Gastroesophageal sphincter (tissue), 4 donors: Measurements from ENCODE around the gene FDXACB1. TPM values are rescaled to one million over a fixed set of nuclear protein-coding genes. Genes with fewer than 3 reads are reported as not detected.
A peak's percentile ranks its signal among the peaks of the same experiment; 100 is the strongest.

Source experiments
- ATAC-seq: fragments of 150-250 bp; one replicate; pipeline ENCODE4 v1.9.1; 2016; ENCODE audit warnings: mild to moderate bottlenecking, moderate library complexity
- H3K27ac ChIP-seq, 4 donors: fragments of 200-600 bp; sonication (generic) in 3 of 4; 1 replicate in 3 of 4; 2 replicates in 1 of 4; pipeline ENCODE4 v1.5.1; 2016 to 2019
- H3K27me3 ChIP-seq: fragments of 200-600 bp; sonication (generic); one replicate; pipeline ENCODE4 v1.5.1; 2019
- H3K36me3 ChIP-seq, 2 donors: fragments of 200-600 bp; sonication (generic); one replicate each; pipeline ENCODE4 v1.5.1; 2019; ENCODE audit warnings: control low read depth in 1 of 2
- H3K4me1 ChIP-seq, 3 donors: fragments of 200-600 bp; sonication (generic); 1 replicate in 2 of 3; 2 replicates in 1 of 3; pipeline ENCODE4 v1.5.1; 2016 to 2019; ENCODE audit warnings: control low read depth in 2 of 3
- H3K4me3 ChIP-seq, 2 donors: fragments of 200-600 bp; sonication (generic); one replicate each; pipeline ENCODE4 v1.5.1; 2019; ENCODE audit warnings: mild to moderate bottlenecking in 1 of 2, moderate library complexity in 1 of 2
- H3K9me3 ChIP-seq, 3 donors: fragments of 200-600 bp; sonication (generic); one replicate each; pipeline ENCODE4 v1.5.1; 2017 to 2019; ENCODE audit warnings: control low read depth in 2 of 3
- EP300 ChIP-seq: sonication (generic); formaldehyde crosslinking; IDR thresholded peaks from one replicate; pipeline ENCODE4 v1.6.1; 2017; ENCODE audit warnings: antibody characterized with exemption, mild to moderate bottlenecking
- POLR2A ChIP-seq, 2 donors: fragments of 450-650 bp; IDR thresholded peaks; one replicate each; pipeline ENCODE4 v1.6.1; 2017; ENCODE audit warnings: antibody characterized with exemption in 2 of 2, mild to moderate bottlenecking in 2 of 2, moderate library complexity in 1 of 2
- POLR2AphosphoS5 ChIP-seq: sonication (generic); formaldehyde crosslinking; IDR thresholded peaks from one replicate; pipeline ENCODE4 v1.6.1; 2017; ENCODE audit warnings: antibody characterized with exemption
- WGBS, 2 donors: methylation state at CpG; one replicate each; pipeline ENCODE4 v1.1.5; 2018; ENCODE audit warnings: low coverage in 1 of 2; 5-methylcytosine and 5-hydroxymethylcytosine counted together
- total RNA-seq, 4 donors: library from RNA; depleted of rRNA; stranded (reverse); fragments of >200 nt; gene quantifications; one replicate each; pipeline ENCODE4 v1.1.0, GENCODE V29; 2016
- TF ChIP-seq, protein P1 (sequence below), 4 experiments: fragments of 200-600 bp in 2 of 4; fragments of 450-650 bp in 2 of 4; sonication (generic) in 1 of 4; IDR thresholded peaks; one replicate each; pipeline ENCODE4 v1.5.1; 2017 to 2019; ENCODE audit warnings: antibody characterized with exemption in 4 of 4, mild to moderate bottlenecking in 2 of 4, moderate library complexity in 2 of 4

FDXACB1 gene
- total RNA-seq, 4 donors from 2014 or later: 0.16 to 1.1 (median 0.99) TPM

DNA sequence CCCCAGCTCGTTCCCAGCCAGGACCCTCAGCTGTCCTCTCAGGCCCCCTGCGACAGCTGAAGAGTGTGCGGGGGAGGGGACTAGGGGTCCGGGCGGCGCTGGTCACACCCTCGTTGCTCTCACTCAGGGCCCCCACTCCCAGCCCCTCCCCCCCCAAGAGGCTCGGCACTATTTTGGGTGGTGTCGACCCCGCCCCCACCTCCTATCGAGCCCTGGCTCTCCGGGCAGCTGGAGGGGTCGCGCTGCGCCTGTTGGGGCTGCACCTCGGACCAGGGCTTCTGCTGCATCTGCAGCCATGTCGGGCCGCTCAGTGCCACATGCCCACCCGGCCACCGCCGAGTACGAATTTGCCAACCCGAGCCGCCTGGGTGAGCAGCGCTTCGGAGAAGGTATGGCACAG is 33.6 kb upstream of the FDXACB1 start, which contains the start of gene HSPB2:
Gene HSPB2, plus strand, starts transcription at position 200 of the 400 bp plus-strand sequence. Its CDS starts 96 bp downstream, at position 296.
- Histone ChIP-seq H3K4me3 (peak within 1 kb of the TSS; percentile 75 to 80), H3K4me1 (peaks cover 0 to 68% (median 0%) of the 10 kb centered on the region in 3 donors), H3K27me3 (no peaks in the 10 kb centered on the region), H3K9me3 (no peaks in the 10 kb centered on the region), H3K27ac (peak within 1 kb of the TSS; percentile 98 to 100 (median 100)), H3K36me3 (peaks cover 0 to 28% of the 10 kb centered on the region in 2 donors)
- no peak for ATAC-seq
- WGBS, 2 donors: 0% methylated on average over 4 of the region's 26 CpGs; no CpG with 5 or more reads in 1 of the 2 donors
- TF ChIP-seq POLR2AphosphoS5: no peak
- TF ChIP-seq, protein P1, sequence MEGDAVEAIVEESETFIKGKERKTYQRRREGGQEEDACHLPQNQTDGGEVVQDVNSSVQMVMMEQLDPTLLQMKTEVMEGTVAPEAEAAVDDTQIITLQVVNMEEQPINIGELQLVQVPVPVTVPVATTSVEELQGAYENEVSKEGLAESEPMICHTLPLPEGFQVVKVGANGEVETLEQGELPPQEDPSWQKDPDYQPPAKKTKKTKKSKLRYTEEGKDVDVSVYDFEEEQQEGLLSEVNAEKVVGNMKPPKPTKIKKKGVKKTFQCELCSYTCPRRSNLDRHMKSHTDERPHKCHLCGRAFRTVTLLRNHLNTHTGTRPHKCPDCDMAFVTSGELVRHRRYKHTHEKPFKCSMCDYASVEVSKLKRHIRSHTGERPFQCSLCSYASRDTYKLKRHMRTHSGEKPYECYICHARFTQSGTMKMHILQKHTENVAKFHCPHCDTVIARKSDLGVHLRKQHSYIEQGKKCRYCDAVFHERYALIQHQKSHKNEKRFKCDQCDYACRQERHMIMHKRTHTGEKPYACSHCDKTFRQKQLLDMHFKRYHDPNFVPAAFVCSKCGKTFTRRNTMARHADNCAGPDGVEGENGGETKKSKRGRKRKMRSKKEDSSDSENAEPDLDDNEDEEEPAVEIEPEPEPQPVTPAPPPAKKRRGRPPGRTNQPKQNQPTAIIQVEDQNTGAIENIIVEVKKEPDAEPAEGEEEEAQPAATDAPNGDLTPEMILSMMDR (IDR thresholded peaks at IDR 0.05): no peak
- no peak for TF ChIP-seq EP300
- no peak for TF ChIP-seq POLR2A (IDR thresholded peaks at IDR 0.05)

DNA sequence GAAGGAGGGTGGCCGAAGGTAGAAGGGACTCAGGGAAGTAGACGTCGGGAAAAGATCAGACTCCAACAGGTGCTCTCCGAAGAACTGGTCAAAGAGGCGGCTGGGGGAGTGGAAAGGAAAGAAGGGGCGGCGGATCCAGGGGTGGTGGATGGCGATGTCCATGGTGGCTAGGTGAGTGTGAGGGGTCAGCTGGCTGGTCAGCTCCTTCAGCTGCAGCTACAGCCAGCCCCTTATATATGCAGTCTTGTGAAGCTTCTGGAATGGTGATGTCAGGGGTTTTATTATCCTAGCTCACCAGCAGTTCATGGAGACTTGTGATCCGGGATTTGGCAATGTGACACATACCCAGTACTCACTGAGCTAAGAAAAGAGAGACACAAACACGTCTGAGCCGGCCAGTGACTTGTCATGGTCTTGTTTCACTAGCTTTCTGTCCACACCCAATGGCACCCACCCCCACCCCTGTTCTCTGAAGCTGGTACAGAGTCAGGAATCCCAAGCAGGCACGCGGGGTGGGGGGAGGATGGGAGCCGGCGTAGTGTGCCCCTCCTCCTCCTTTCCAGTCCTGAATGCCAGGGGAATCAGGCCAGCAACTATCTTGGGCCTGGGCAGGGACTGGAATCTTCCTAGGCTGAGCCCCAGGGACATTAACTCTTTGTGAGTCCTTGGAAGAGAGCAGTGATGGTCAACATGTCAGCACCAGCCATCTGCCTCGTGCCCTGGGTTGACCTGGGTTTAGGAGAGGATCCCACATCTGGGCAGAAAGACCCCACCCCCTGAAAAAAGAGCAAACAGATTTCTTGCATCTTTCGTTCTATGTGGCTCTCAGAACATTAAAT is 32.8 kb upstream of the FDXACB1 start, which contains the start of gene CRYAB:
Gene CRYAB, minus strand, starts transcription at position 208 of the 839 bp plus-strand sequence. Its CDS starts 46 bp downstream, at position 162.
- Histone ChIP-seq H3K4me1 (peaks cover 0 to 64% (median 0%) of the 10 kb centered on the region in 3 donors), H3K36me3 (peaks cover 0 to 30% of the 10 kb centered on the region in 2 donors), H3K4me3 (peak within 1 kb of the TSS; percentile 75 to 80), H3K27me3 (no peaks in the 10 kb centered on the region), H3K27ac (peak within 1 kb of the TSS; percentile 98 to 100 (median 100)), H3K9me3 (no peaks in the 10 kb centered on the region)
- WGBS, 2 donors: 7 to 31% methylated on average over 4 to 9 of the region's 17 CpGs
- TF ChIP-seq POLR2AphosphoS5: peak; percentile 96
- peak; percentile 69 to 75 for TF ChIP-seq POLR2A (IDR thresholded peaks at IDR 0.05)
- TF ChIP-seq EP300: no peak
- TF ChIP-seq, protein P1 (IDR thresholded peaks at IDR 0.05): no peak
- peak; percentile 92 for ATAC-seq

DNA sequence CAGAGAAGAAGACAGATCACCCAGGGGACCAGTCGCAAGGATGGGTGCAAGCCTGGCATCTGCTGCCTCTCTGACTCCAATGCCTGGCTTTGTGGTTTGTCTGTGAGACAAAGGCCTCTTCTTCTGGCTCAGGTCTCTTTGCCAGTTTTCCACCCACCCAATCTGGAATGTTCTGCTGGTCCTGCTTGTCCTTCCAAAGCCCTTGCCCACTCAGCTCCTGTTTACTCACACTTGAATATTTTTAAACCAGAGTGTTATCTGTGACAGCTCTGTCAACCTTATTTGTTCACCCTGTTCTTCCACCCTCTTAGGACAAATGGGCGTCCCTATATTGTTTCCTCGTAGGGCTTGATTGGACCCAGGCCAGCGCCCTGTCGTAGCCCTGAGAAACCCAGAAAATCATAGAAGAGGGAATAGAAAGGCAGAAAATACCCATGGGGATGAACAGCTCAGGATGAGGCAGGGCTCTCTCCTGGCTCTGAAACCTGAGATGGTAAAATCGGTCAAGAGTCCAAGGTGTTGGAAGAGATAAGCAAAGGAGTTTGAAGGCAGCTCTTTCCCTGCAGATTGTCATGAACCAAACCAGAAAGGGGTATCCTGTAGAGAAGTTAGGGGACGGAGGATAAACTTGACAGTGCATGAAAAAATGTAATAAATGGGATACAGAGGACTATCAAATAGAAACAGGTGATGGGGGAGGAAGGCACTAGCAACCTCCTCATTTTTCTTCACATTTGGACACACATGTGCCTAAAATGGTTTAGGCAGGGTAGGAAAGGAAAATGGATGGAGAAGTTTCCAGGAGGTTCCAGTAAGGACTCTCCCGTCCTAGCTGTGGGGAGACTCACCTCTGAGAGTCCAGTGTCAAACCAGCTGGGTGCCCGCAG is 32.0 kb upstream of the FDXACB1 start:
- no peak for ATAC-seq
- Histone ChIP-seq H3K4me3 (peak overlapping the region; percentile 75 to 80), H3K9me3 (no peaks in the 10 kb centered on the region), H3K27ac (peak overlapping the region; percentile 98 to 100 (median 100)), H3K27me3 (no peaks in the 10 kb centered on the region), H3K36me3 (peaks cover 0 to 30% of the 10 kb centered on the region in 2 donors), H3K4me1 (peaks cover 0 to 57% (median 0%) of the 10 kb centered on the region in 3 donors)
- peak; percentile 55 for TF ChIP-seq POLR2AphosphoS5
- TF ChIP-seq, protein P1 (IDR thresholded peaks at IDR 0.05): no peak
- peak in 1 of 2 donors; percentile 22 for TF ChIP-seq POLR2A (IDR thresholded peaks at IDR 0.05)
- TF ChIP-seq EP300: no peak
- WGBS, 2 donors: 20 to 22% methylated on average over 3 to 8 of the region's 9 CpGs

GRCh38 chr11:111909378-111909777 is 30.4 kb upstream of the FDXACB1 start:
- TF ChIP-seq EP300 (no peak), POLR2AphosphoS5 (no peak), POLR2A (IDR thresholded peaks at IDR 0.05) (no peak)
- TF ChIP-seq, protein P1 (IDR thresholded peaks at IDR 0.05): no peak
- Histone ChIP-seq H3K27ac (peak overlapping the region; percentile 98 to 100 (median 100)), H3K4me1 (peaks cover 0 to 41% (median 0%) of the 10 kb centered on the region in 3 donors), H3K27me3 (no peaks in the 10 kb centered on the region), H3K36me3 (peaks cover 0 to 30% of the 10 kb centered on the region in 2 donors), H3K4me3 (peak overlapping the region; percentile 75 to 80), H3K9me3 (no peaks in the 10 kb centered on the region)
- 28 to 62% methylated on average over 4 to 5 of the region's 5 CpGs for WGBS, 2 donors
- no peak for ATAC-seq
